B cell (primary cell): ENCODE data around the gene HK2.

Source experiments
- CTCF ChIP-seq: fragments of 200-600 bp; IDR thresholded peaks from one replicate; pipeline ENCODE4 v1.8.0; 2022; ENCODE audit warnings: antibody characterized with exemption, mild to moderate bottlenecking
- EZH2 ChIP-seq: IDR thresholded peaks from 2 replicates; pipeline ENCODE4 v1.6.1; 2012; ENCODE audit warnings: borderline replicate concordance, low read depth, mild to moderate bottlenecking, moderate library complexity, low read length; ENCODE audit not compliant: insufficient read depth, poor library complexity, severe bottlenecking

- TF ChIP-seq CTCF: no peak
- no peak for TF ChIP-seq EZH2
These were observed 13.3 kb downstream of the HK2 start for GRCh38 chr2:74847070-74847858.
